Adipocyte (in vitro differentiated cells): ENCODE results near the gene GSPT1.

Experiments
- DNase-seq: peaks from one replicate; pipeline ENCODE4 v3.0.0-alpha.2; 2015; ENCODE audit warnings: low read depth
- H3K27me3 ChIP-seq: replicated peaks from 2 replicates; pipeline ENCODE4 v1.7.0; 2013; ENCODE audit warnings: mild to moderate bottlenecking, low read length, moderate library complexity; ENCODE audit not compliant: control insufficient read depth, insufficient read depth
- H3K36me3 ChIP-seq: 2 replicates; pipeline ENCODE4 v1.7.0; 2013; ENCODE audit warnings: low read length, mild to moderate bottlenecking, moderate library complexity; ENCODE audit not compliant: control insufficient read depth, insufficient read depth, severe bottlenecking
- H3K4me1 ChIP-seq: 2 replicates; pipeline ENCODE4 v1.7.0; 2013; ENCODE audit warnings: mild to moderate bottlenecking, low read length, moderate library complexity; ENCODE audit not compliant: control insufficient read depth, insufficient read depth
- H3K4me3 ChIP-seq: 2 replicates; pipeline ENCODE4 v1.7.0; 2013; ENCODE audit warnings: mild to moderate bottlenecking, low read length, moderate library complexity
- H3K9ac ChIP-seq: 2 replicates; pipeline ENCODE4 v1.7.0; 2013; ENCODE audit warnings: mild to moderate bottlenecking, low read length, moderate library complexity
- H3K9me3 ChIP-seq: 2 replicates; pipeline ENCODE4 v1.7.0; 2013; ENCODE audit warnings: mild to moderate bottlenecking, low read length, moderate library complexity; ENCODE audit not compliant: control insufficient read depth

The GSPT1 gene

DNA sequence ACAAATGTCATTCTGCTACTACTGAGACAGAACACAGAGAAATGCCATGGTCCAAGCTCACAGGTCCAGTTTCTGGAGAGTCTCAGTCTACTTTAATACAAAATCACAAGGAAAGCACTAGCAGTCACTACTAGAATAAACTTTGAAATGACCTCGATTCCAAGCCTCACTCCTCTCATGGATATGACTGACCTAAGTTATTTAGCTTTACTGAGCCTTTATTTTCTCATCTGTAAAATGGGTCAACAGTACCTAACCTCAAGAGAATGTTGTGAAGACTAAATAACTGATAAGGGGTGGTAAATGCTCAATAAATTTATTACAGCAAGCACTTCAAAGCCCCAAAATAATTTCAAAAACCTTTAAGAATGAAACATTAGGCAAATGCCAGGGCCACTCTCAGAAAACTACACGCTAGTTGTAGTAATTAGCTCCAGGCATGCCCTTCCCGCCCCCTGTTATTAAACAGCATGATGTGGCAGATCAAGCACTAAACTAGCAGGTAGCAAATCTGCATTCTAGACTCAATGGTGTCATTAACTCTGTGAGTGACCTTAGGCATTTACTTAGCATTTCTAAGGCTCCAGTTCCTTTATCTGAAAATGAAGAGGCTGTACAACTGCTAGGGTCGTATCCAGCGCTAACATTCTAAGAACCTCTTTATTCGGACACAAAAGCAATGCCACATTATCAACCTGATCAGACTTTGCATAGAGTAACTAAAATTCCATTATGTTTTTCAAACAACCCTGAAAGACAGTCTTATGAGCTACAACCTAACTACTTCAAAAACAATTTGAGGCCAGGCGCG, 8.4 kb downstream of the GSPT1 start:
- peaks cover 12% of the 10 kb centered on the region for H3K36me3 ChIP-seq
- no peak overlapping the region for H3K9ac ChIP-seq
- no peak overlapping the region for H3K4me3 ChIP-seq
- no peaks in the 10 kb centered on the region for H3K9me3 ChIP-seq
- peaks cover 33% of the 10 kb centered on the region for H3K4me1 ChIP-seq
- DNase-seq: no peak
- no peaks in the 10 kb centered on the region for H3K27me3 ChIP-seq

DNA sequence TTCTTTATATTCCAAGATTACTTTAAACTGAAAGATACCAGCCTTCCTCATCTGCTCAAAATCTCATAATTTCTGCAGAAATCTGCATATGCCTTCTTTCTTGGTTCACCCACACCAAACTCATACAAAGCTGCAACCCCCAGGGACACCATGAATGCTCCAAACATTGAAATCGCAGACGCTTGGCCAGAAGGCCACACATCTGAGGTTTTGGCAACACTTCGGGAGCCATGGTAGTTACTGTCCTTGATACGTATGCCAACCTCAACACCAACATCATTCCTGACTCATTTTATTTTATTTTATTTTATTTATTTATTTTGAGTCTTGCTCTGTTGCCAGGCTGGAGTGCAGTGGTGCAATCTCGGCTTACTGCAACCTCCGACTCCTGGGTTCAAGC, 11.8 kb downstream of the GSPT1 start:
- Histone ChIP-seq H3K4me3 (no peak overlapping the region), H3K9ac (no peak overlapping the region), H3K4me1 (peaks cover 5% of the 10 kb centered on the region), H3K9me3 (no peaks in the 10 kb centered on the region), H3K27me3 (no peaks in the 10 kb centered on the region), H3K36me3 (peaks cover 18% of the 10 kb centered on the region)
- no peak for DNase-seq

DNA sequence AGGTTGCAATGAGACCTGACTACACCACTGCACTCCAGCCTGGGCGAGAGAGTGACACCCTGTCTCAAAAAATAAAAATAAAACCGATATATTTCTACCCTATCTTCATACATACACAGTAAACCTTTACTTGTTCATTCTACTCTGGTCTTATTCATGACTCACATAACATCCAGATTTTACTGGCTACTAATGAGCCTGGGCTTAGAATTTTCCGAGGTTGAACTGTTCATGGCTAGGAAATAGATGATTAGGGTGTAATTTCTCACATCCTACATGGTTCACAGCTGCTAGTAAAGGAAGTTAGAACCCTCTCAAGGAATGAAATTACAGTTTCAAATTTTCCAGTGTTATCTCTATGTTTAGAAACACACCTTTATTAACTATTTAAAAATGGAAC, 14.7 kb downstream of the GSPT1 start:
- Histone ChIP-seq H3K4me3 (no peak overlapping the region), H3K27me3 (no peaks in the 10 kb centered on the region), H3K9me3 (no peaks in the 10 kb centered on the region), H3K4me1 (peaks cover 18% of the 10 kb centered on the region), H3K36me3 (peaks cover 10% of the 10 kb centered on the region), H3K9ac (no peak overlapping the region)
- DNase-seq: peak; percentile 7

DNA sequence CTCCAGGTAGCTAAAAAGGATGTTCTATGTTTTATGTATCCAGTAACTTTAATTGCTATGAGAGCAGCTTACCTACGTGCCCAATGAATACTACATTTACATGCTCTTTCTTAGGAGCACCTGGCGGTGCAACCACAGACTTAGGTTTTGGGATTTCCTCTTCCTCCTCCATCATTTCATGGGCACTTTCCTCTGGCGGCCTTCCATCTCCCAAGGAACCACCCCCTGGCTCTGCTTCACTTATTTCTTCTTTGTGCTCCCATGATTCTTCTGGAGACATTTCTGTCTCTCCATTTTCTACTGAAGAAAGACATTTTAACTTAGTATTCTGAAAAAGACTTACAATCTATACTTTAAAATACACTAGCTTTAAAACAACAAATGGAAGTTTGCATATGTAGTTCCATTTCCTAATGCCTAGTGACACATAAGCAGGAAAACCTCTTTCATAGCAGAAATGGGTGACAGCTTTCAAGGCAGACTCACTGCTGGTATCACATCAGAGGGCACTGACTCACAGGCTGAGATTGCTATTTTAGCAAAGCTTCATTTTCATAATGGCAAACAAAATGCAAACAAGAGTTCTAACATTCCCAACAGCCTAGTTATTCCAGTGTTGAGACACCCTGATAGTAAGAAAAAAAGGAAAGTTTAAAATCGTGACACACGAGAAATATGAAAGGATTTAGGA, 19.1 kb downstream of the GSPT1 start:
- no peaks in the 10 kb centered on the region for H3K9me3 ChIP-seq
- H3K36me3 ChIP-seq: peaks cover 47% of the 10 kb centered on the region
- no peaks in the 10 kb centered on the region for H3K27me3 ChIP-seq
- DNase-seq: peak; percentile 78
- H3K4me1 ChIP-seq: peaks cover 20% of the 10 kb centered on the region
- no peak overlapping the region for H3K9ac ChIP-seq
- H3K4me3 ChIP-seq: no peak overlapping the region

DNA sequence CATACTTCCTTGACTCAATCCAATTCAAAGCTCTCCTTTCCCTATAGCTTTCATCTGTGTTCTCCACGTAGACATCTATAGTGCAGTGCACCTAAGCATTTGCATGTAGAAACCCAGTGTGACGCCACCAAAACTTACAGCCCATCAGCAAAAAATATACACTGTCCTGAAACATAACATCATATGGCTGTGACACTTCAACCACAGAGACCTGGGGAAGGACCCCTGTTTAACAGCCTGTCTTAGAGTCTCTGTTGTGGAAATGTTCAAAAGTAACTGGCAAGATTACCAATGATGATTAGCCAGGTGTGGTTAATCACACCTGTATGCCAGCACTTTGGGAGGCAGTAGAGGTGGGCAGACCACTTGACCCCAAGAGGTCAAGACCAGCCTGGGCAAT, 22.2 kb downstream of the GSPT1 start:
- H3K4me1 ChIP-seq: peaks cover 20% of the 10 kb centered on the region
- no peak overlapping the region for H3K9ac ChIP-seq
- H3K36me3 ChIP-seq: peaks cover 62% of the 10 kb centered on the region
- H3K9me3 ChIP-seq: no peaks in the 10 kb centered on the region
- no peak overlapping the region for H3K4me3 ChIP-seq
- H3K27me3 ChIP-seq: no peaks in the 10 kb centered on the region
- DNase-seq: no peak

DNA sequence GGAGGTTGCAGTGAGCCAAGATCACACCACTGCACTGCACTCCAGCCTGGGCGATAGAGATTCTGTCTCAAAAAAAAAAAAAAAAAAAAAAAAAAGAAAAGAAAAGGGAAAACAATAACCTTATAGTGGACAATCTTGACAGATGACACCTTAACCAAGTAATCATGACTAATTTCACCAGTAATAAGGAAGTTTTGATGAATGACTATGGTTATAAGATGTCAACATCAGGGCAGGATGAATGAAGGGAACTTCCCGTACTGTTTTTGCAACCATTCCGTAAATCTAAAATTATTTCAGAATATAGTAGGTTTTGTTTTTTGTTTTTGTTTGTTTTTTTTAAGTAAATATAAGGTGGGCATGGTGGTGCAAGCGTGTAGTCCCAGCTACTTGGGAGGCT, 23.0 kb downstream of the GSPT1 start:
- Histone ChIP-seq H3K27me3 (no peaks in the 10 kb centered on the region), H3K4me3 (no peak overlapping the region), H3K36me3 (peaks cover 68% of the 10 kb centered on the region), H3K4me1 (peaks cover 19% of the 10 kb centered on the region), H3K9ac (no peak overlapping the region), H3K9me3 (no peaks in the 10 kb centered on the region)
- DNase-seq: no peak

DNA sequence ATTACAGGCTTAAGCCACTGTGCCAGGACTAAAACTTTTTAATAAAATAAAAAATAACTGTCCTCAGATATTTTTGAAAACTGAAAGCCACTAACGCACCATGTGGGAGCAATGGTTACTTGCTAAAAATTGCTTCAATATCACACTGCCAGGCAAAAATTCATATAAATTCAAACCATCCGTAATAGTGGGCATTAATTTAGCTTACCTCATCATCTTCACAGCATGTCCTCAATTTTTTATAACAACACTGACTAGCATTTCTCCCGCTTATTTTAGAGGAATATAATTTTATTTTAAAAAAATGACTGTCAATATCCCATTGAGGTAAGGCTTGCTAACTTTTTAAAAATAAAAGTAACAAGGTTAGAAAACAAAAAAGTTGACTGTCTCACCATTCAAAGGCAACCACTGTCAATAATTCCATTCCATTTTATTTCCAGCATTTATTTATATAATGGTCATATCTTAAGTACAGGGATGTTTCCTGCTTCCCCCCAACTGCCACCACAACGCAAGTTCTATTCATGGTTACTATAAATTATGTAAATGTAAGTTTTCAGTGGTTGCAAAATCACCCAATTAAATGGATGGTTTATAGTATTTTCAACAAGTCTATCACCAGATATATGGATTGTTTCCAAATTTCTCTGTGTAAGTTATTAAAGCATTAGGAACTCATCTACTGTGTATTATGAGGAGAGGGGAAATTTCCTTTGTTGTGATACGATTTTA, 25.4 kb downstream of the GSPT1 start:
- no peak for DNase-seq
- Histone ChIP-seq H3K4me3 (no peak overlapping the region), H3K9ac (no peak overlapping the region), H3K27me3 (no peaks in the 10 kb centered on the region), H3K4me1 (no peaks in the 10 kb centered on the region), H3K36me3 (peaks cover 84% of the 10 kb centered on the region), H3K9me3 (no peaks in the 10 kb centered on the region)

DNA sequence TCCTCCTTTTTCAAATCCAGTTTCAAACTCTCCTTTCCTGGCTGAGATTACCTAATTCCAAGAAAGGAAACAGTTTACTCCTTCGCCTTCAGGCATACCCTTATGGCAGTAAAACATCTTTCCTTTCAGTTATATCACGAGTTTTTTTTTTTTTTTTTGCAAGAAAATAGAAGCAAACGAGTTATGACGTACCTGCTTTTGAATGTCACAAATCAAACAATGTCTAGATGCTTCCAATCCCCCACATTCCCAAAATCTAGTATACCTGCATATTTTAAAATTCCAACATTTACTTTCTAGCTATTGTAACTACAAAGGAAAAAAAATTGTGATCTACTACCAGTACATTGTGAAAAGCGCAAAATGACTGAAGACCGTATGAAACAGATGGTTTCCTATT, 28.9 kb downstream of the GSPT1 start:
- DNase-seq: no peak
- no peak overlapping the region for H3K4me3 ChIP-seq
- no peaks in the 10 kb centered on the region for H3K27me3 ChIP-seq
- peaks cover 88% of the 10 kb centered on the region for H3K36me3 ChIP-seq
- H3K9me3 ChIP-seq: no peaks in the 10 kb centered on the region
- no peaks in the 10 kb centered on the region for H3K4me1 ChIP-seq
- H3K9ac ChIP-seq: no peak overlapping the region

DNA sequence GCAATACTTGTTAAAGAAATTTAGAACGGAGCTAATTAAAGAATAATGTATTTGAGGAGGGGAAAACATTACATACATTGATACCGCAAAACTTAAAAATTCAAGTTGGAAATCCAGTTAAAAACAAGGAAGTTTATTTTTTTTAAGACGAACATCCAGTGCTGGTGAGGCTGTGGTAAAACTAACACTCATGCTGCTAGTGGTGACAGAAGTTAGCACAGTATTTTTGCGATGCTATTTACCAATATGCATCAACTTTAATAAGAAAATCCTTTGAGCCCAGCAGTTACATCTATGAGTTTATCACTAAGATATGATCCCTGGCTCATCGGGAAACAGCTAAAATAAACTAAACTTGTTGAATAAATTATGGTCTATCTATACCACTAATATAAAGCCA, 31.7 kb downstream of the GSPT1 start:
- no peaks in the 10 kb centered on the region for H3K27me3 ChIP-seq
- H3K9me3 ChIP-seq: no peaks in the 10 kb centered on the region
- no peaks in the 10 kb centered on the region for H3K4me1 ChIP-seq
- no peak overlapping the region for H3K4me3 ChIP-seq
- DNase-seq: no peak
- H3K9ac ChIP-seq: no peak overlapping the region
- H3K36me3 ChIP-seq: peaks cover 95% of the 10 kb centered on the region

DNA sequence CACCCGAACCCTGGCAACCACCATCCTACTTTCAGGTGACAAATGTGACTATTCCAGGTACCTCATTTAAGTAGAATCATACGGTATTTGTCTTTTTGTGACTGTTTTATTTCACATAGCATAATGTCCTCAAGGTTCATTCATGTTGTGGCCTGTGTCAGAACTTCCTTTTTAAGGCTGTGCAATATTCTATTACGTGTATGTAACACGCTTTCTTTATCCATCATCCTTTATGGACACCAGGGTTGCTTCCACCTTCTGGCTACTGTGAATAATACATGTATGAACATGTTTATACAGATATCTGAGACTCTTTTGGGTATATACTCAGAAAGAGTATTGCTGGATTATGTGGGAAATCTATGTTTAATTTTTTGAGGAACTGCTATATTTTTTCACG, 35.7 kb downstream of the GSPT1 start:
- peaks cover 92% of the 10 kb centered on the region for H3K36me3 ChIP-seq
- H3K27me3 ChIP-seq: no peaks in the 10 kb centered on the region
- no peak for DNase-seq
- peaks cover 4% of the 10 kb centered on the region for H3K4me1 ChIP-seq
- no peaks in the 10 kb centered on the region for H3K9me3 ChIP-seq
- H3K4me3 ChIP-seq: no peak overlapping the region
- peak overlapping the region; percentile 20 for H3K9ac ChIP-seq

DNA sequence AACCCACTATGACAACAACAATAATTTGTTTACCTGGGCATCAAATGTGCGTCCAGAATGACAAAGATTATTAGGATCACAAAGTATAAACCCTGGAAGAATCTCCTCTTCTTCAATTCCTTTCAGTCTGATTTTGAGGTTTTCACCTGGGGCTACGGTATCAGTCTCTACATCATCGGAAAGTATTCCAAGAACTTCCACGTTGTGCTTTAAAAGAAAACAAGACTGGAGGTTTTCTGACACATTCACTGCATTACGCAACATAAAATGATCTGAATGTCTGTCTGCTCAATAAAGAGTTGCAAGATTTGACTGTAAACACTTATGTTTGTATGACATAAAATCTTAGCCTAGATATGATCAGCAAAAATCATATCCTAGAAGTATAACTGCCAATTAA, 38.4 kb downstream of the GSPT1 start:
- Histone ChIP-seq H3K27me3 (no peaks in the 10 kb centered on the region), H3K9ac (no peak overlapping the region), H3K4me3 (no peak overlapping the region), H3K36me3 (peaks cover 88% of the 10 kb centered on the region), H3K9me3 (no peaks in the 10 kb centered on the region), H3K4me1 (peaks cover 11% of the 10 kb centered on the region)
- DNase-seq: peak; percentile 70
